Hematopoietic multipotent progenitor cell treated with erythropoietin and hydrocortisone succinate and interleukin-3 and kit ligand, for 8 days (in vitro differentiated cells): ENCODE measurements around the gene MS4A2.
A peak's percentile ranks its signal among the peaks of the same experiment; 100 is the strongest.
"Not testable (repeated sequence)": the region's sequence is repeated elsewhere in the genome, so short reads cannot be mapped to it uniquely, and the experiment has no call there.

Experiments
- DNase-seq: peaks from one replicate; pipeline ENCODE4 v3.0.0-alpha.2; 2015

The MS4A2 gene

GRCh38 chr11:60104471-60105115, 16.1 kb downstream of the MS4A2 start:
- peak; percentile 80 for DNase-seq

GRCh38 chr11:60108631-60109030, 20.2 kb downstream of the MS4A2 start:
- not testable (repeated sequence) for DNase-seq

- DNase-seq: no peak
Observed at GRCh38 chr11:60111793-60112192, 23.3 kb downstream of the MS4A2 start.

- no peak for DNase-seq
Observed at GRCh38 chr11:60116996-60117790, 28.7 kb downstream of the MS4A2 start.

- DNase-seq: no peak
Observed at GRCh38 chr11:60118338-60118737, 29.9 kb downstream of the MS4A2 start.

- peak; percentile 30 for DNase-seq
Observed at GRCh38 chr11:60119710-60120109, 31.2 kb downstream of the MS4A2 start.

- no peak for DNase-seq
Observed at GRCh38 chr11:60121264-60121663, 32.8 kb downstream of the MS4A2 start.

- DNase-seq: no peak
Observed at GRCh38 chr11:60122414-60123036, 34.1 kb downstream of the MS4A2 start.

- no peak for DNase-seq
Observed at GRCh38 chr11:60124802-60125432, 36.5 kb downstream of the MS4A2 start.

- DNase-seq: peak; percentile 8
Observed at GRCh38 chr11:60125956-60126585, 37.6 kb downstream of the MS4A2 start.

- DNase-seq: peak; percentile 81
Observed at GRCh38 chr11:60127311-60127811, 38.9 kb downstream of the MS4A2 start.

- no peak for DNase-seq
Observed at GRCh38 chr11:60128376-60128775, 39.9 kb downstream of the MS4A2 start.

- DNase-seq: not testable (repeated sequence)
Observed at GRCh38 chr11:60128866-60129265, 40.4 kb downstream of the MS4A2 start.

GRCh38 chr11:60129853-60130252, 41.4 kb downstream of the MS4A2 start:
- DNase-seq: peak; percentile 7

GRCh38 chr11:60130496-60130895, 42.0 kb downstream of the MS4A2 start:
- peak; percentile 86 for DNase-seq

GRCh38 chr11:60131912-60132311, 43.4 kb downstream of the MS4A2 start:
- no peak for DNase-seq

- no peak for DNase-seq
Observed at GRCh38 chr11:60133917-60134316, 45.5 kb downstream of the MS4A2 start.

GRCh38 chr11:60143768-60144167, 55.3 kb downstream of the MS4A2 start:
- no peak for DNase-seq

GRCh38 chr11:60145677-60146076, 57.2 kb downstream of the MS4A2 start:
- no peak for DNase-seq
